HTR-8/SVneo (cell line): ENCODE results near the gene FBXL15.
A peak's percentile ranks its signal among the peaks of the same experiment; 100 is the strongest.

Experiments
- DNase-seq: peaks from one replicate; pipeline ENCODE4 v3.0.0; 2011; ENCODE audit warnings: low spot score, mixed read lengths; ENCODE audit not compliant: insufficient read length
- FAIRE-seq: peaks from 2 replicates; lab custom pipeline; 2011; peaks lifted over from hg19 to GRCh38; lab: Jason Lieb, UNC

FBXL15 gene

DNA sequence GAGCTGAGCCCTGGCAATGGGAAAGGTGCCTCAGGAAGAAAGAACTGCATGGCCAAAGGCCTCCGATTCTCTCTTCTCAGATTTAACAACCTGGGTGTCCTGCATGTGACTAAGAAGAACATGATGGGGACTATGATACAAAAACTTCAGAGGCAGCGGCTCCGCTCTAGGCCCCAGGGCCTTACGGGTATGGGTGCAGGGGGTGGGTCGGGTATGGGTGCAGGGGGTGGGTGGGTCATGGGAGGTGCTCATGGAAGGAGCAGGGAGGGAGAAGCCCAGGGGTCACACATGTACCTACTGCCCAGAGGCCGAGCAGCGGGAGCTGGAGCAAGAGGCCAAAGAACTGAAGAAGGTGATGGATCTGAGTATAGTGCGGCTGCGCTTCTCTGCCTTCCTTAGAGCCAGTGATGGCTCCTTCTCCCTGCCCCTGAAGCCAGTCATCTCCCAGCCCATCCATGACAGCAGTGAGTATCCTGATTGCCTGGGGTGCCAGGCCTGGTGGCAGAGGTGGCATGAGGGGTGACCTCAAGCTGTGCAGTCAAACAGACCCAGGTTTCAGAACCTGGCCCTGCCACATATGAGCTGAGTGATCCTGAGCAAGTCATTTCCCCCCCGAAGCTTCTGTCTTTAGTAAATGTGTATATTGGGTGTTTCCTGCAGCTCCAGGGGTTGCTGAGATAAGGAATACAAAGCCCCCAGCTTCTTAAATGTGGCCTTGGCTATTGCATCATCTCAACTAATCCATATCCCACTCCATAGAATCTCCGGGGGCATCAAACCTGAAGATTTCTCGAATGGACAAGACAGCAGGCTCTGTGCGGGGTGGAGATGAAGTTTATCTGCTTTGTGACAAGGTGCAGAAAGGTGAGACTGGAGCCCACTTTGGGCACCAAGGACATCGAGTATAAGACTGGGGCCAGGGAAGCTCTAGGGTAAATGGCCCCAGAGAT is 23.1 kb upstream of the FBXL15 start:
- DNase-seq (no peak), FAIRE-seq (no peak)

DNA sequence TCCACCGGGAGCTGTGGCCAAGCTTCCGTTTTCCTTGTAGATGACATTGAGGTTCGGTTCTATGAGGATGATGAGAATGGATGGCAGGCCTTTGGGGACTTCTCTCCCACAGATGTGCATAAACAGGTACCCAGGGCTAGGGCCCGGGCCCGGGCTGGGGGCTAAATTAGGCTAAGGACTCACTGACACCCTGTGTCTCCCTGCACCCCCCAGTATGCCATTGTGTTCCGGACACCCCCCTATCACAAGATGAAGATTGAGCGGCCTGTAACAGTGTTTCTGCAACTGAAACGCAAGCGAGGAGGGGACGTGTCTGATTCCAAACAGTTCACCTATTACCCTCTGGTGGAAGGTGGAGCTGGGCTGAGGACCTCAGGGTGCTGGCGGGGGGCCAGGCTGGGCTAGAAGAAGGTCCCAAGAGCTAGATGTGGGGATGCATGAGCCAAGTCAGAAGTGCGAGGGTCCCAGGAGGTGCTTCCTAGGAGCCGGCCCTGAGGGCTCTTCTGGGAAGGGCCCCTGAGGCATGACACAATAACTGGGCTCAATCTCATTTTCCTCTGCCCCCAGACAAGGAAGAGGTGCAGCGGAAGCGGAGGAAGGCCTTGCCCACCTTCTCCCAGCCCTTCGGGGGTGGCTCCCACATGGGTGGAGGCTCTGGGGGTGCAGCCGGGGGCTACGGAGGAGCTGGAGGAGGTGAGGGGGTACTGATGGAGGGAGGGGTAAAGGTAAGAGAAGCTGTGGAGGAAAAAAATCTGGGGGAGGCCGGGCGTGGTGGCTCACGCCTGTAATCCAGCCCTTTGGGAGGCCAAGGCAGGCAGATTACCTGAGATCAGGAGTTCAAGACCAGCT is 22.2 kb upstream of the FBXL15 start:
- DNase-seq: no peak
- no peak for FAIRE-seq

DNA sequence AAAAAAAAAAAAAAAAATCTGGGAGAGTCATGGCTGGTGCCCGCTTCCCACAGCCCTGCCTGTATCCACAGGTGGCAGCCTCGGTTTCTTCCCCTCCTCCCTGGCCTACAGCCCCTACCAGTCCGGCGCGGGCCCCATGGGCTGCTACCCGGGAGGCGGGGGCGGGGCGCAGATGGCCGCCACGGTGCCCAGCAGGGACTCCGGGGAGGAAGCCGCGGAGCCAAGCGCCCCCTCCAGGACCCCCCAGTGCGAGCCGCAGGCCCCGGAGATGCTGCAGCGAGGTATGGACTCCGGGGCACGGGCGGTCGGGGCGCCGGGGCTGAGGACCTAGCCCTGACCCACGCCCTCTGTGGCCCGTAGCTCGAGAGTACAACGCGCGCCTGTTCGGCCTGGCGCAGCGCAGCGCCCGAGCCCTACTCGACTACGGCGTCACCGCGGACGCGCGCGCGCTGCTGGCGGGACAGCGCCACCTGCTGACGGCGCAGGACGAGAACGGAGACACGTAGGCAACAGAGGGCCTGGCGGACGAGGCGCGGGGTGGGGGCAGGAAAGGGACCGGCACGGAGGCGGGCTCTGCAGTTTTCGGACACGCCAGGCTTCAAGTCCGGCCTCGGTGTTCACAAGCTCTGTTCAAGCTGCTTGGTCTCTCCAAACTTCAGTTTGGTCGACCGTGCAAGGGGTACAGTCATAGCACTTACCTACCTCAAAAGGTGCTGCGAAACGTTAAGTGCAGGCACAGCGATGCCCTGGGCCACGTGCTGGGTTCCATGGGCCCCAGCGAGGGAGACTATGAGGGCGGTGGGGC is 21.2 kb upstream of the FBXL15 start:
- DNase-seq: peak; percentile 79
- peak; percentile 98 for FAIRE-seq

DNA sequence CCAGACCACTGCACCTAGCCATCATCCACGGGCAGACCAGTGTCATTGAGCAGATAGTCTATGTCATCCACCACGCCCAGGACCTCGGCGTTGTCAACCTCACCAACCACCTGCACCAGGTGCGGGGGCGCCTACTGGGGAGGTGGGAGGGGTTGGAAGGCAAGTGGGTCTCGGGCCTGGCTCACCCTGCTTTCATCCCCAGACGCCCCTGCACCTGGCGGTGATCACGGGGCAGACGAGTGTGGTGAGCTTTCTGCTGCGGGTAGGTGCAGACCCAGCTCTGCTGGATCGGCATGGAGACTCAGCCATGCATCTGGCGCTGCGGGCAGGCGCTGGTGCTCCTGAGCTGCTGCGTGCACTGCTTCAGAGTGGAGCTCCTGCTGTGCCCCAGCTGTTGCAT is 20.6 kb upstream of the FBXL15 start:
- FAIRE-seq: no peak
- no peak for DNase-seq

DNA sequence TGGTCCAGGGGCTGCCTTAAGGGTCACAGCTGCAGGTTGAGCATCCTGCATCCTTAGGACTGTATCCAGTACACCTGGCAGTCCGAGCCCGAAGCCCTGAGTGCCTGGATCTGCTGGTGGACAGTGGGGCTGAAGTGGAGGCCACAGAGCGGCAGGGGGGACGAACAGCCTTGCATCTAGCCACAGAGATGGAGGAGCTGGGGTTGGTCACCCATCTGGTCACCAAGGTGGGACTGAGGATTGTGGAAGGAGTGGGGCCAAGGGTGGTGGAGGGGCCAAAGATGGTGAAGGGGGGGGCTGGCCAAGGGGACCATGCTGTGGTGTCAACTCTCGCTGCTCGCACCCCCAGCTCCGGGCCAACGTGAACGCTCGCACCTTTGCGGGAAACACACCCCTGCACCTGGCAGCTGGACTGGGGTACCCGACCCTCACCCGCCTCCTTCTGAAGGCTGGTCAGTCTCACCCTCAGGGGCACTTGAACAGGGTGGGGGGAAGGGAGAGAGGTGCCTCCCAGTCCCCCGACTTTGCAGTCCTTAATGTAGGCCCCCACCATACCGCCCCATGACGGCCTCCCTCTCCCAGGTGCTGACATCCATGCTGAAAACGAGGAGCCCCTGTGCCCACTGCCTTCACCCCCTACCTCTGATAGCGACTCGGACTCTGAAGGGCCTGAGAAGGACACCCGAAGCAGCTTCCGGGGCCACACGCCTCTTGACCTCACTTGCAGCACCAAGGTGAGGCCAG is 19.9 kb upstream of the FBXL15 start:
- peak; percentile 54 for FAIRE-seq
- no peak for DNase-seq

GRCh38 chr10:102401342-102401654 is 19.3 kb upstream of the FBXL15 start:
- FAIRE-seq: no peak
- no peak for DNase-seq

GRCh38 chr10:102401735-102402511 is 18.7 kb upstream of the FBXL15 start:
- FAIRE-seq (peak; percentile 78), DNase-seq (peak; percentile 79)

GRCh38 chr10:102402512-102402896 is 18.1 kb upstream of the FBXL15 start:
- FAIRE-seq (no peak), DNase-seq (no peak)

DNA sequence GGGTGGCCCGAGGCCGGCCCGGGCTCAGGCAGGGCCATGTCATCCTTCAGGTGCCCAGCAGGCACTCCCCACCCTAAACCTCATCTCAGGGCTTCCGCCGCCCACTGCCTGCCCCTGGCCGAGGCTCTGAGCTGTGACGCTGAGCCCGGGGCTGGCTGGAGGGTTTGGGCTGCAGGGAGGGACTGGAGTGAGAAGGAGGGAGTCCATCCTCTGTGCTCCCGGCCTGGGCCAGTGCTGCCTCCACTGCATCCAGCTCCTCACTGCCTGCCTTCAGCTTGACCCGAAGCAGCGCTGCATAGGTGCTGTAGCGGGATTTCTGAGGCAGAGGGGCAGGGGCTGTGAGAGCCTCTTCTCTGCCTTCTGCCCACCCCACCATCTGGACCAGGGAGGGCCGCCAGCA is 17.5 kb upstream of the FBXL15 start:
- DNase-seq: no peak
- FAIRE-seq: no peak

DNA sequence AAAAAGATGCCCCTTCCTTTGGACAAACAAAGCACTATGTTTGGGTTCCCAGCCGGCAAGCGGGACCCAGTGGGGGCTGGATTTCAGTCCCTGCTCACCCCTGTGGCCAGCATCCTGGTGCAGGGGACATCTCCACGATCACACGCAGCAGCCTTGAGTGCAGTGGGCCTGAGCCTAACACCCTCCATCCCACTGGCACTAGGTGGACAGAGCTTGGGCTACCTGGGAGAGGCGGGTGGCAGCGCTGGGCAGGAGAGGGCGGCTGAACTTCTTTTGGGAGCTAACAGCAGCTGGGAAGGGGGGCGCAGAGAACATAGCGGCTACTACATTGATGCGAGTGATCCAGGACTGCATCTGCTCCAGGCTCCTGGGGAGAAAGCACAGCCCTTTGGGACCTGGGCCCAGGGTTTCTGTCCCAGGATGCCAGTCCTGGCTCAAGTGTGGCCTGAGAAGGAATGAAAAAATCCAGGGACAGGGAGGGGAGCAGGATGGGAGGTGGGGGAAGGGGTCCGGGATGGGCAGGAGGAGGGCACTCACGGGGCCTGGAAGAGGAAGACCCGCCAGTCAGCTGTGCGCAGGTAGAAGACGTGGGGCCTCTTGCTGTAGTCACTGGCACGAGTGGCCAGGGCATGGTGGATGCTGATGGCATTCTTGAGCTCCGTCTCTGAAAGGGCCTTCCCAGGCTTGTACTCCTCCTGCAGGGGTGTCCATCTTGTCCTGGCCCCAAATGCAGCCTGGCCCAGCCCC is 16.1 kb upstream of the FBXL15 start:
- DNase-seq (no peak), FAIRE-seq (no peak)

GRCh38 chr10:102405108-102405571 is 15.5 kb upstream of the FBXL15 start:
- FAIRE-seq: no peak

DNA sequence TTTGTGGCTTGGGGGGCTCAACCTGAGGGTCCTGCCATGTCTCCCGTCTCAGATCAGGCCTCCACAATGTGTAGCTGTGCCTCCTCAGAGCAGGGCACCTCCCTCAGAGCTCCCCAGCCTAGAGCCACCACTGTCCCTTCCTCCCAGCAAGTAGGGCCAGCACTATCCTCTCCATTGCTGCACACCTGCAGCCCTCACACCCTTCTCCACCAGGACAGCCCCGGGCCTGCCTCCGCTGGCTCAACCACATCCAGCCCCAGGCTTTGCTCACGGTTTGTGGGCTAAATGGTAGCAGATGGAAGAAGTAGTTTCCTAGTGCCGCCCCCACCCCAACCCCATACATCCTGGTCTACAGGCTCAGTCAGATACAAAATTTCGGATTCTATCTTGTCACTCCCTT is 15.0 kb upstream of the FBXL15 start:
- FAIRE-seq (no peak), DNase-seq (no peak)

More at GRCh38 chr10:102405108-102405571, 15.5 kb upstream of the FBXL15 start:
- DNase-seq: no peak

- DNase-seq: no peak
- no peak for FAIRE-seq
Observed at GRCh38 chr10:102406815-102407214, 13.8 kb upstream of the FBXL15 start.

GRCh38 chr10:102407425-102408130 is 13.1 kb upstream of the FBXL15 start:
- no peak for DNase-seq
- no peak for FAIRE-seq

GRCh38 chr10:102408131-102408727 is 12.4 kb upstream of the FBXL15 start:
- no peak for DNase-seq
- peak; percentile 38 for FAIRE-seq

- DNase-seq (peak; percentile 42), FAIRE-seq (peak; percentile 82)
Observed at GRCh38 chr10:102408728-102409603, 11.7 kb upstream of the FBXL15 start.
